Measurements from ENCODE around the gene ADGRG3.

- TF ChIP-seq CTCF (conservative IDR thresholded peaks at IDR 0.05): no peak
- TF ChIP-seq ZFX (IDR thresholded peaks at IDR 0.05): no peak
These were observed 10.9 kb upstream of the ADGRG3 start for GRCh38 chr16:57657228-57657627.
